Thoracic aorta (tissue), 2 donors: Measurements from ENCODE around the gene CELA2B. TPM values are rescaled to one million over a fixed set of nuclear protein-coding genes. Genes with fewer than 3 reads are reported as not detected.

Experiments used
- ATAC-seq: fragments of 150-250 bp; one replicate; pipeline ENCODE4 v1.8.0; 2017; ENCODE audit warnings: low read depth; ENCODE audit not compliant: insufficient number of reproducible peaks, low FRiP score
- DNase-seq: peaks from one replicate; pipeline ENCODE4 v3.0.0-alpha.2; 2020; ENCODE audit warnings: low spot score
- H3K27ac ChIP-seq, 2 donors: fragments of 200-600 bp; sonication (generic); 1 replicate in 1 of 2; 2 replicates in 1 of 2; pipeline ENCODE4 v1.5.1; 2016; ENCODE audit warnings: mild to moderate bottlenecking in 2 of 2, moderate library complexity in 2 of 2
- H3K27me3 ChIP-seq: fragments of 200-600 bp; sonication (generic); replicated peaks from 2 replicates; pipeline ENCODE4 v1.6.0; 2016; ENCODE audit warnings: mild to moderate bottlenecking; ENCODE audit not compliant: insufficient read depth
- H3K36me3 ChIP-seq: fragments of 200-600 bp; sonication (generic); one replicate; pipeline ENCODE4 v1.5.1; 2016
- H3K4me1 ChIP-seq, 2 donors: fragments of 200-600 bp; sonication (generic); 1 replicate in 1 of 2; 2 replicates in 1 of 2; pipeline versions ENCODE4 v1.5.1 to v1.6.0; 2016; ENCODE audit warnings: low read depth in 2 of 2, mild to moderate bottlenecking in 1 of 2; ENCODE audit not compliant: control insufficient read depth in 1 of 2
- H3K4me3 ChIP-seq: fragments of 200-600 bp; sonication (generic); 2 replicates; pipeline ENCODE4 v1.5.1; 2016; ENCODE audit warnings: mild to moderate bottlenecking
- H3K9me3 ChIP-seq: fragments of 200-600 bp; sonication (generic); 2 replicates; pipeline ENCODE4 v1.5.1; 2016
- CTCF ChIP-seq: fragments of 200-600 bp; sonication (generic); IDR thresholded peaks from one replicate; pipeline ENCODE4 v1.5.1; 2019; ENCODE audit warnings: antibody characterized with exemption
- total RNA-seq, 2 donors: library from RNA; depleted of rRNA; stranded (reverse); fragments of >200 nt; gene quantifications; one replicate each; pipeline versions ENCODE4 v1.1.0 to v1.2.3, GENCODE V29; 2016

The CELA2B gene
- total RNA-seq, 2 donors from 2014 or later: not detected

- no peaks in the 10 kb centered on the region for H3K36me3 ChIP-seq
- no peak for TF ChIP-seq CTCF
- H3K4me1 ChIP-seq: no peaks in the 10 kb centered on the region
- no peak overlapping the region for H3K27ac ChIP-seq
- H3K9me3 ChIP-seq: no peaks in the 10 kb centered on the region
- ATAC-seq (no peak), DNase-seq (no peak)
- H3K27me3 ChIP-seq: no peaks in the 10 kb centered on the region
- H3K4me3 ChIP-seq: no peak overlapping the region
These were observed 40.4 kb upstream of the CELA2B start for GRCh38 chr1:15435239-15436077.

GRCh38 chr1:15436881-15437442, 38.9 kb upstream of the CELA2B start:
- Histone ChIP-seq H3K27ac (no peak overlapping the region), H3K4me3 (no peak overlapping the region), H3K9me3 (no peaks in the 10 kb centered on the region), H3K27me3 (no peaks in the 10 kb centered on the region), H3K36me3 (no peaks in the 10 kb centered on the region), H3K4me1 (no peaks in the 10 kb centered on the region)
- DNase-seq (no peak), ATAC-seq (no peak)
- TF ChIP-seq CTCF: no peak

- DNase-seq: no peak
- no peaks in the 10 kb centered on the region for H3K9me3 ChIP-seq
- no peak for TF ChIP-seq CTCF
These were observed 36.6 kb upstream of the CELA2B start for GRCh38 chr1:15439325-15439724.

GRCh38 chr1:15440357-15440756, 35.5 kb upstream of the CELA2B start:
- no peak for TF ChIP-seq CTCF

More at GRCh38 chr1:15439325-15439724, 36.6 kb upstream of the CELA2B start:
- ATAC-seq: no peak
- Histone ChIP-seq H3K27ac (no peak overlapping the region), H3K4me3 (no peak overlapping the region), H3K4me1 (no peaks in the 10 kb centered on the region), H3K27me3 (no peaks in the 10 kb centered on the region), H3K36me3 (no peaks in the 10 kb centered on the region)

GRCh38 chr1:15441247-15441646, 34.7 kb upstream of the CELA2B start:
- Histone ChIP-seq H3K27ac (no peak overlapping the region), H3K9me3 (no peaks in the 10 kb centered on the region), H3K27me3 (no peaks in the 10 kb centered on the region), H3K4me3 (no peak overlapping the region), H3K36me3 (no peaks in the 10 kb centered on the region), H3K4me1 (no peaks in the 10 kb centered on the region)
- ATAC-seq (no peak), DNase-seq (no peak)
- TF ChIP-seq CTCF: no peak

More at GRCh38 chr1:15440357-15440756, 35.5 kb upstream of the CELA2B start:
- DNase-seq: no peak
- Histone ChIP-seq H3K36me3 (no peaks in the 10 kb centered on the region), H3K9me3 (no peaks in the 10 kb centered on the region), H3K4me3 (no peak overlapping the region), H3K27me3 (no peaks in the 10 kb centered on the region), H3K4me1 (no peaks in the 10 kb centered on the region), H3K27ac (no peak overlapping the region)
- no peak for ATAC-seq
